GM19023 (cell line): ENCODE results near the gene FAM228A.
"Not testable (repeated sequence)": the region's sequence is repeated elsewhere in the genome, so short reads cannot be mapped to it uniquely, and the experiment has no call there.

Experiments used
- ATAC-seq: cut with Tn5 transposase; IDR thresholded peaks from one replicate; pipeline ENCODE4 v1.9.1; 2021; ENCODE audit warnings: mild to moderate bottlenecking, moderate library complexity; ENCODE audit not compliant: unreplicated experiment

FAM228A gene

GRCh38 chr2:24174851-24175277, at the start of gene FAM228A:
Gene FAM228A (plus strand): TSS chr2:24175053. CDS start chr2:24175481, 428 bp downstream.
- no peak for ATAC-seq

- ATAC-seq = no peak
These were observed 48.9 kb upstream of the FAM228A start for GRCh38 chr2:24125956-24126355.

- ATAC-seq = no peak
These were observed 42.3 kb upstream of the FAM228A start for GRCh38 chr2:24132543-24132942.

- ATAC-seq = not testable (repeated sequence)
These were observed 34.5 kb upstream of the FAM228A start for GRCh38 chr2:24140305-24140704.

GRCh38 chr2:24147364-24147763, 27.5 kb upstream of the FAM228A start:
- ATAC-seq = no peak

- ATAC-seq = no peak
These were observed 22.2 kb upstream of the FAM228A start for GRCh38 chr2:24152413-24153197.

GRCh38 chr2:24153478-24153877, 21.4 kb upstream of the FAM228A start:
- ATAC-seq = no peak

- ATAC-seq = no peak
These were observed 16.7 kb upstream of the FAM228A start for GRCh38 chr2:24158131-24158530.

- no peak for ATAC-seq
These were observed 15.1 kb upstream of the FAM228A start for GRCh38 chr2:24159708-24160107.

- ATAC-seq = no peak
These were observed 14.1 kb upstream of the FAM228A start for GRCh38 chr2:24160761-24161160.

- no peak for ATAC-seq
These were observed 12.4 kb upstream of the FAM228A start for GRCh38 chr2:24162494-24162893.

- no peak for ATAC-seq
These were observed 11.7 kb upstream of the FAM228A start for GRCh38 chr2:24163186-24163585.

- no peak for ATAC-seq
These were observed 11.3 kb upstream of the FAM228A start for GRCh38 chr2:24163601-24164000.

GRCh38 chr2:24164416-24164973, 10.4 kb upstream of the FAM228A start:
- ATAC-seq = peak; percentile 80

- ATAC-seq = no peak
These were observed 5.8 kb upstream of the FAM228A start for GRCh38 chr2:24169023-24169422.

- ATAC-seq = no peak
These were observed 856 bp downstream of the FAM228A start for GRCh38 chr2:24175631-24176187.

GRCh38 chr2:24176326-24176725, 1.5 kb downstream of the FAM228A start:
- ATAC-seq = no peak

- no peak for ATAC-seq
These were observed 4.8 kb downstream of the FAM228A start for GRCh38 chr2:24179683-24180082.

- no peak for ATAC-seq
These were observed 7.0 kb downstream of the FAM228A start for GRCh38 chr2:24181849-24182248.

GRCh38 chr2:24182507-24182906, 7.7 kb downstream of the FAM228A start:
- no peak for ATAC-seq

GRCh38 chr2:24183366-24184069, 8.7 kb downstream of the FAM228A start:
- ATAC-seq = no peak

- ATAC-seq = no peak
These were observed 14.7 kb downstream of the FAM228A start for GRCh38 chr2:24189551-24189950.
